ENCODE data around the gene ETFBKMT. TPM values are rescaled to one million over a fixed set of nuclear protein-coding genes. Genes with fewer than 3 reads are reported as not detected.

Gene ETFBKMT
- total RNA-seq, 1 experiment from 2014 or later = 1.6 TPM

- CTCF ChIA-PET = interaction anchor here (1.3 to 2.5 kb wide), 4 partner anchors 308 to 1068 kb away, joined by 3 to 55 read pairs (median 8); partner anchors contain the start of gene BICD1
- TF ChIP-seq, protein P1, sequence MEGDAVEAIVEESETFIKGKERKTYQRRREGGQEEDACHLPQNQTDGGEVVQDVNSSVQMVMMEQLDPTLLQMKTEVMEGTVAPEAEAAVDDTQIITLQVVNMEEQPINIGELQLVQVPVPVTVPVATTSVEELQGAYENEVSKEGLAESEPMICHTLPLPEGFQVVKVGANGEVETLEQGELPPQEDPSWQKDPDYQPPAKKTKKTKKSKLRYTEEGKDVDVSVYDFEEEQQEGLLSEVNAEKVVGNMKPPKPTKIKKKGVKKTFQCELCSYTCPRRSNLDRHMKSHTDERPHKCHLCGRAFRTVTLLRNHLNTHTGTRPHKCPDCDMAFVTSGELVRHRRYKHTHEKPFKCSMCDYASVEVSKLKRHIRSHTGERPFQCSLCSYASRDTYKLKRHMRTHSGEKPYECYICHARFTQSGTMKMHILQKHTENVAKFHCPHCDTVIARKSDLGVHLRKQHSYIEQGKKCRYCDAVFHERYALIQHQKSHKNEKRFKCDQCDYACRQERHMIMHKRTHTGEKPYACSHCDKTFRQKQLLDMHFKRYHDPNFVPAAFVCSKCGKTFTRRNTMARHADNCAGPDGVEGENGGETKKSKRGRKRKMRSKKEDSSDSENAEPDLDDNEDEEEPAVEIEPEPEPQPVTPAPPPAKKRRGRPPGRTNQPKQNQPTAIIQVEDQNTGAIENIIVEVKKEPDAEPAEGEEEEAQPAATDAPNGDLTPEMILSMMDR (IDR thresholded peaks at IDR 0.05; ENCODE audit: insufficient read depth in 1 of 2, low read depth in 1 of 2, low read length in 1 of 2, severe bottlenecking in 1 of 2, unreplicated experiment in 1 of 2) = no peak
- H3K9me3 Mint-ChIP-seq (ENCODE audit: unreplicated experiment) = no peaks in the 10 kb centered on the region
Observed at GRCh38 chr12:31651893-31652521, 7.5 kb upstream of the ETFBKMT start.

DNA sequence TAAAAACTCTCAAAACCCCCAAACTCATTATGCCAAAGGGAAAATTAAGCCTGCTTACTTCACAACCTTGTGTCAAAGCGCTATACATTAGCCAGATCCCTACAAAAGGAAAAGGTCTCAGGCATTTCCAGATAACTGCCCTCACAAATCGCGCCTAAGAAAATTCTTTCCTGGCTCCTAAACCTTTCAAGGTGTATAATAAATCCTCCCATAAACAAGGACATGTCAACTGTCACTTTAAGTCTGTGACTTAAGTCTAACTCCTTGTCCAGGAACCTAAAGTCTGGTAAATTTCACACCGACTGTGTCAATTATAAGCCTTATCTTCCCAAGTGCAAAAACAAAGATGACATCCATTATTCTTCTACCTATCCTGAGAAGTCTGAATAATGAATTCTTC is 4.3 kb upstream of the ETFBKMT start:
- no peak for DNase-seq
- Mint-ChIP-seq H3K4me1 (ENCODE audit: low read depth, unreplicated experiment) (peaks cover 44% of the 10 kb centered on the region), H3K27ac (ENCODE audit: unreplicated experiment) (peak overlapping the region; percentile 3), H3K4me3 (ENCODE audit: unreplicated experiment) (no peak overlapping the region), H3K27me3 (ENCODE audit: insufficient read depth, unreplicated experiment) (no peaks in the 10 kb centered on the region), H3K36me3 (ENCODE audit: insufficient read depth, unreplicated experiment) (no peaks in the 10 kb centered on the region), H3K9me3 (ENCODE audit: unreplicated experiment) (no peaks in the 10 kb centered on the region)
- TF ChIP-seq, protein P1 (IDR thresholded peaks at IDR 0.05; ENCODE audit: insufficient read depth in 1 of 2, low read depth in 1 of 2, low read length in 1 of 2, severe bottlenecking in 1 of 2, unreplicated experiment in 1 of 2) = no peak
- ChIA-PET POLR2A (no interaction called here), CTCF (no interaction called here)
- intact Hi-C loops (cut with micrococcal nuclease; ENCODE audit: unreplicated experiment) = loop anchor here (5.0 to 10.0 kb wide), 3 partner anchors 387 to 1022 kb away; partner anchors contain the start of gene DNM1L
- H3K9me3 ChIP-seq = peaks cover 10% of the 10 kb centered on the region
- H3K4me3 ChIP-seq (ENCODE audit: low read depth, low read length) = no peak overlapping the region
- BruUV-seq (replicated peaks) = no TSS peak
- no peaks in the 10 kb centered on the region for H3K36me3 ChIP-seq (ENCODE audit: control insufficient read depth, insufficient read depth, low read length)
- peaks cover 31% of the 10 kb centered on the region for H3K4me1 ChIP-seq
- H3K27me3 ChIP-seq (replicated peaks; ENCODE audit: control insufficient read depth, insufficient read depth, low read length) = no peaks in the 10 kb centered on the region

More at GRCh38 chr12:31651893-31652521, 7.5 kb upstream of the ETFBKMT start:
- peaks cover 13% of the 10 kb centered on the region for H3K9me3 ChIP-seq
- Mint-ChIP-seq H3K27ac (ENCODE audit: unreplicated experiment) (peak overlapping the region; percentile 95), H3K4me3 (ENCODE audit: unreplicated experiment) (no peak overlapping the region), H3K4me1 (ENCODE audit: low read depth, unreplicated experiment) (peaks cover 34% of the 10 kb centered on the region), H3K27me3 (ENCODE audit: insufficient read depth, unreplicated experiment) (no peaks in the 10 kb centered on the region), H3K36me3 (ENCODE audit: insufficient read depth, unreplicated experiment) (no peaks in the 10 kb centered on the region)
- H3K4me1 ChIP-seq = peaks cover 30% of the 10 kb centered on the region
- BruUV-seq (replicated peaks) = no TSS peak
- no peaks in the 10 kb centered on the region for H3K27me3 ChIP-seq (replicated peaks; ENCODE audit: control insufficient read depth, insufficient read depth, low read length)
- H3K4me3 ChIP-seq (ENCODE audit: low read depth, low read length) = no peak overlapping the region
- H3K36me3 ChIP-seq (ENCODE audit: control insufficient read depth, insufficient read depth, low read length) = no peaks in the 10 kb centered on the region
- POLR2A ChIA-PET = no interaction called here
- intact Hi-C loops (cut with micrococcal nuclease; ENCODE audit: unreplicated experiment) = loop anchor here (2.0 to 10.0 kb wide), 3 partner anchors 409 to 793 kb away; no protein-coding TSS in a partner anchor
- DNase-seq = no peak

- no peaks in the 10 kb centered on the region for H3K9me3 Mint-ChIP-seq (ENCODE audit: unreplicated experiment)
- H3K27ac Mint-ChIP-seq (ENCODE audit: unreplicated experiment) = peak overlapping the region; percentile 3
- Histone ChIP-seq H3K9me3 (peaks cover 7% of the 10 kb centered on the region), H3K36me3 (ENCODE audit: control insufficient read depth, insufficient read depth, low read length) (no peaks in the 10 kb centered on the region), H3K4me3 (ENCODE audit: low read depth, low read length) (no peak overlapping the region), H3K27me3 (replicated peaks; ENCODE audit: control insufficient read depth, insufficient read depth, low read length) (no peaks in the 10 kb centered on the region), H3K4me1 (peaks cover 25% of the 10 kb centered on the region)
- H3K4me1 Mint-ChIP-seq (ENCODE audit: low read depth, unreplicated experiment) = peaks cover 39% of the 10 kb centered on the region
- ChIA-PET POLR2A (no interaction called here), CTCF (no interaction called here)
- H3K27me3 Mint-ChIP-seq (ENCODE audit: insufficient read depth, unreplicated experiment) = no peaks in the 10 kb centered on the region
- no TSS peak for BruUV-seq (replicated peaks)
- H3K4me3 Mint-ChIP-seq (ENCODE audit: unreplicated experiment) = no peak overlapping the region
- TF ChIP-seq, protein P1 (IDR thresholded peaks at IDR 0.05; ENCODE audit: insufficient read depth in 1 of 2, low read depth in 1 of 2, low read length in 1 of 2, severe bottlenecking in 1 of 2, unreplicated experiment in 1 of 2) = no peak
- intact Hi-C loops (cut with micrococcal nuclease; ENCODE audit: unreplicated experiment) = loop anchor here (5.0 to 10.0 kb wide), 3 partner anchors 387 to 1022 kb away; partner anchors contain the start of gene DNM1L
- DNase-seq = no peak
- no peaks in the 10 kb centered on the region for H3K36me3 Mint-ChIP-seq (ENCODE audit: insufficient read depth, unreplicated experiment)
Observed at GRCh38 chr12:31655792-31656191, 3.7 kb upstream of the ETFBKMT start.

Data from Caco-2 (cell line).